H1 (cell line): Measurements from ENCODE around the gene SEMA5B. TPM values are rescaled to one million over a fixed set of nuclear protein-coding genes. Genes with fewer than 3 reads are reported as not detected.

ENCODE experiments used
- CTCF ChIA-PET: fragments of 300-600 bp; sonication (Branson Sonifier 250); formaldehyde crosslinking; loops from one replicate; lab custom pipeline; 2021; ENCODE audit not compliant: partially characterized antibody; lab: Charles Lee
- POLR2A ChIA-PET: fragments of 300-600 bp; sonication (Branson Sonifier 250); formaldehyde crosslinking; loops from one replicate; lab custom pipeline; 2021; ENCODE audit warnings: inconsistent platforms; ENCODE audit not compliant: partially characterized antibody; lab: Charles Lee
- DNase-seq, 2 experiments: peaks; one replicate each; pipeline versions ENCODE4 v3.0.0 to v3.0.0-alpha.2; 2010 to 2022; ENCODE audit warnings: low spot score in 2 of 2, low read depth in 1 of 2, mixed read lengths in 1 of 2
- FAIRE-seq: peaks from 2 replicates; lab custom pipeline; 2011; peaks lifted over from hg19 to GRCh38; lab: Jason Lieb, UNC
- H2AFZ ChIP-seq: 2 replicates; pipeline ENCODE4 v1.8.1; 2012; ENCODE audit warnings: low read length, inconsistent platforms
- H2AK5ac ChIP-seq: 2 replicates; pipeline ENCODE4 v1.6.1; 2013; ENCODE audit warnings: low read depth, low read length
- H2BK120ac ChIP-seq: replicated peaks from 2 replicates; pipeline ENCODE3; 2013; ENCODE audit warnings: low read depth, low read length, inconsistent platforms
- H2BK12ac ChIP-seq: 2 replicates; pipeline ENCODE4 v1.6.1; 2013; ENCODE audit warnings: low read depth, low read length
- H2BK15ac ChIP-seq: 2 replicates; pipeline ENCODE4 v1.6.1; 2013; ENCODE audit warnings: low read length
- H2BK20ac ChIP-seq: 2 replicates; pipeline ENCODE4 v1.6.1; 2013; ENCODE audit warnings: low read length
- H2BK5ac ChIP-seq: 2 replicates; pipeline ENCODE4 v1.6.1; 2013; ENCODE audit warnings: low read depth, low read length
- H3K14ac ChIP-seq: 2 replicates; pipeline ENCODE4 v1.6.1; 2013; ENCODE audit warnings: inconsistent platforms; ENCODE audit not compliant: insufficient read length
- H3K18ac ChIP-seq: 2 replicates; pipeline ENCODE4 v1.6.1; 2013; ENCODE audit warnings: low read length; ENCODE audit errors: extremely low read depth
- H3K23ac ChIP-seq: 2 replicates; pipeline ENCODE4 v1.6.1; 2013; ENCODE audit warnings: inconsistent platforms; ENCODE audit not compliant: insufficient read length
- H3K23me2 ChIP-seq: 2 replicates; pipeline ENCODE4 v1.6.1; 2013; ENCODE audit warnings: low read depth, low read length
- H3K27ac ChIP-seq: 2 replicates; pipeline ENCODE4 v1.6.1; 2011; ENCODE audit warnings: low read depth, low read length, inconsistent platforms
- H3K27me3 ChIP-seq, 4 experiments: replicated peaks in 1 of 4; 1 replicate in 1 of 4; 2 replicates in 3 of 4; pipeline versions ENCODE4 v1.6.1 to v1.8.1; 2011 to 2013; ENCODE audit warnings: low read length in 3 of 4, mild to moderate bottlenecking in 3 of 4, inconsistent platforms in 2 of 4, mixed read lengths in 2 of 4, moderate library complexity in 1 of 4; ENCODE audit not compliant: control insufficient read depth in 3 of 4, insufficient read depth in 3 of 4; ENCODE audit errors: extremely low read depth in 1 of 4
- H3K36me3 ChIP-seq, 4 experiments: 2 replicates each; pipeline versions ENCODE4 v1.6.1 to v1.8.1; 2011 to 2013; ENCODE audit warnings: mild to moderate bottlenecking in 4 of 4, low read length in 3 of 4, moderate library complexity in 2 of 4, control low read depth in 1 of 4, inconsistent platforms in 1 of 4; ENCODE audit not compliant: insufficient read depth in 4 of 4, control insufficient read depth in 2 of 4
- H3K4ac ChIP-seq: replicated peaks from 2 replicates; pipeline ENCODE3; 2013; ENCODE audit warnings: low read length, low read depth, mixed read lengths, inconsistent platforms; ENCODE audit not compliant: insufficient read length
- H3K4me1 ChIP-seq, 4 experiments: replicated peaks in 1 of 4; 1 replicate in 1 of 4; 2 replicates in 3 of 4; pipeline versions ENCODE4 v1.6.1 to v1.8.1; 2011 to 2013; ENCODE audit warnings: low read length in 3 of 4, inconsistent platforms in 2 of 4, mixed read lengths in 1 of 4; ENCODE audit not compliant: insufficient read depth in 4 of 4, control insufficient read depth in 3 of 4
- H3K4me2 ChIP-seq, 2 experiments: 2 replicates each; pipeline versions ENCODE4 v1.6.1 to v1.8.1; 2011 to 2013; ENCODE audit warnings: low read depth in 2 of 2, low read length in 2 of 2, control low read depth in 1 of 2, inconsistent platforms in 1 of 2, mild to moderate bottlenecking in 1 of 2; ENCODE audit not compliant: insufficient read depth in 1 of 2
- H3K4me3 ChIP-seq, 4 experiments: fragments of 200-600, 300-600 bp in 1 of 4; sonication (generic), shearing (Covaris generic), sonication (Bioruptor Twin) in 1 of 4; 2 replicates each; pipeline versions ENCODE4 v1.5.1 to v1.8.1; 2011 to 2016; ENCODE audit warnings: low read length in 4 of 4, low read depth in 3 of 4, control low read depth in 2 of 4, inconsistent platforms in 2 of 4, mild to moderate bottlenecking in 2 of 4, mixed read lengths in 1 of 4, moderate library complexity in 1 of 4; ENCODE audit not compliant: insufficient read depth in 2 of 4; ENCODE audit errors: extremely low read depth in 1 of 4
- H3K56ac ChIP-seq: replicated peaks from 2 replicates; pipeline ENCODE3; 2013; ENCODE audit warnings: low read depth, mild to moderate bottlenecking, mixed read lengths, low read length, inconsistent platforms; ENCODE audit not compliant: insufficient read length
- H3K79me1 ChIP-seq: 2 replicates; pipeline ENCODE4 v1.6.1; 2013; ENCODE audit warnings: low read depth, low read length, control low read depth
- H3K79me2 ChIP-seq, 2 experiments: 2 replicates each; pipeline versions ENCODE4 v1.6.1 to v1.8.1; 2012 to 2013; ENCODE audit warnings: low read length in 2 of 2, mild to moderate bottlenecking in 2 of 2, inconsistent platforms in 1 of 2; ENCODE audit not compliant: insufficient read depth in 2 of 2, control insufficient read depth in 1 of 2
- H3K9ac ChIP-seq, 4 experiments: replicated peaks in 1 of 4; 1 replicate in 1 of 4; 2 replicates in 3 of 4; pipeline versions ENCODE4 v1.6.1 to v1.8.1; 2011 to 2013; ENCODE audit warnings: low read depth in 3 of 4, low read length in 3 of 4, control low read depth in 2 of 4, mild to moderate bottlenecking in 2 of 4, moderate library complexity in 2 of 4, inconsistent platforms in 1 of 4; ENCODE audit errors: extremely low read depth in 1 of 4
- H3K9me3 ChIP-seq, 2 experiments: 2 replicates each; pipeline versions ENCODE4 v1.6.1 to v1.8.1; 2012 to 2013; ENCODE audit warnings: mild to moderate bottlenecking in 2 of 2, moderate library complexity in 2 of 2, control low read depth in 1 of 2, inconsistent platforms in 1 of 2, low read depth in 1 of 2, low read length in 1 of 2, mixed read lengths in 1 of 2; ENCODE audit not compliant: insufficient read depth in 2 of 2
- H4K20me1 ChIP-seq, 2 experiments: replicated peaks in 1 of 2; 2 replicates each; pipeline versions ENCODE3 to v1.8.1; 2011 to 2013; ENCODE audit warnings: inconsistent platforms in 2 of 2, low read length in 2 of 2, mild to moderate bottlenecking in 1 of 2; ENCODE audit not compliant: insufficient read depth in 2 of 2, control insufficient read depth in 1 of 2
- H4K5ac ChIP-seq: 2 replicates; pipeline ENCODE4 v1.6.1; 2013; ENCODE audit warnings: low read length, low read depth, mixed read lengths, inconsistent platforms; ENCODE audit not compliant: insufficient read length
- H4K8ac ChIP-seq: 2 replicates; pipeline ENCODE4 v1.8.0; 2013; ENCODE audit warnings: mild to moderate bottlenecking, moderate library complexity, low read length, inconsistent platforms; ENCODE audit not compliant: insufficient read depth; ENCODE audit errors: extremely low read depth
- H4K91ac ChIP-seq: replicated peaks from 2 replicates; pipeline ENCODE3; 2013; ENCODE audit warnings: low read length, mixed read lengths, inconsistent platforms; ENCODE audit not compliant: insufficient read length
- CREB1 ChIP-seq: IDR thresholded peaks from 2 replicates; pipeline ENCODE4 v1.6.1; 2012; ENCODE audit warnings: inconsistent platforms
- EP300 ChIP-seq, 2 experiments: IDR thresholded peaks; 1 replicate in 1 of 2; 2 replicates in 1 of 2; pipeline ENCODE4 v1.6.1; 2011 to 2012; ENCODE audit warnings: low read depth in 2 of 2, low read length in 2 of 2, mild to moderate bottlenecking in 2 of 2, borderline replicate concordance in 1 of 2, inconsistent platforms in 1 of 2, moderate library complexity in 1 of 2
- RBBP5 ChIP-seq: IDR thresholded peaks from 2 replicates; pipeline ENCODE4 v1.7.1; 2012; ENCODE audit warnings: low read depth, mild to moderate bottlenecking, inconsistent platforms, low read length, moderate library complexity, borderline replicate concordance
- SP4 ChIP-seq: IDR thresholded peaks from 2 replicates; pipeline ENCODE4 v1.6.1; 2012; ENCODE audit warnings: low read length, inconsistent platforms
- TAF1 ChIP-seq: IDR thresholded peaks from 2 replicates; pipeline ENCODE4 v1.6.1; 2011; ENCODE audit warnings: mild to moderate bottlenecking, low read depth, low read length
- WGBS, 2 experiments: shearing (Covaris generic) in 1 of 2; methylation state at CpG; one replicate each; pipeline versions ENCODE4 v1.1.6 to v1.1.7; 2013 to 2015; ENCODE audit warnings: low lambda C conversion rate in 2 of 2, mixed read lengths in 2 of 2, inconsistent platforms in 1 of 2, low coverage in 1 of 2, missing lambda C conversion rate in 1 of 2; ENCODE audit not compliant: insufficient replicate concordance in 2 of 2, insufficient coverage in 1 of 2, insufficient read length in 1 of 2; ENCODE audit errors: extremely low coverage in 1 of 2, missing lambda C conversion rate in 1 of 2; 5-methylcytosine and 5-hydroxymethylcytosine counted together
- polyA plus RNA-seq, 7 experiments: library from polyadenylated mRNA; depleted of rRNA in 3 of 7; stranded (reverse) in 5 of 7; unstranded in 2 of 7; fragments of >200 nt in 5 of 7; fragments of 200-250 nt in 2 of 7; gene quantifications; 1 replicate in 5 of 7; 2 replicates in 1 of 7; 4 replicates in 1 of 7; pipeline versions ENCODE4 v1.2.1 to v1.2.3, GENCODE V29; 2011 to 2013; ENCODE audit warnings: missing spikeins in 2 of 7, mixed read lengths in 2 of 7
- total RNA-seq: library from RNA; stranded (reverse); fragmentation: NEBNext Ultra II Directional; extraction: Animal tissue kit (Norgen Biotek cat#: 25700); gene quantifications from 2 replicates; pipeline ENCODE4 v1.2.1, GENCODE V29; 2021

Gene SEMA5B
- total and polyA plus RNA-seq, 2 of the 8 experiments (the other 6 are each of a cell fraction or from before 2014, with no cell fraction given), result 13.1 to 22.4 TPM

DNA sequence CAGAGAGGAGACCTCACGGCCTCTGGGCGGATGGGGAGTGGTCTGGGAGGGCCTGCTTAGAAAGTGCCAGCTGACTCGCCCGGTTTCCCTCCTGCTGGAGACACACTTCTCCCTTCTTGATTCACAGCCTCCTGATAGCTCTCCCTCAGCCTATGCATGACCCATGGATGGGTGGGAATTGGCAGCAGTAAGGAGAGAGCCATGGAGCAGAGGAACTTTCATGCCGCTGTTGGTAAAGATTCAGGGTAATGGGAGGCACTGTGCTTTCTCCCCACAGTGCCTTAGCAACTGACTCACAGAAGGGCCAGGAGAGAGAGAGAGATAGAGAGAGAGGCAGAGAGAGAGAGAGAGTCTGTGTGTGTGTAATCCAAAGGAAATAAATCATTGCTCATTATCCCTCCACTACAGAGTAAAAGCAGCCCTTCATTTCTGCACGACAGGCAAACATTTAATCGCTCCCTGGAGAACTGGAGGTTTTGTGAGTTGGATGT is 82.8 kb downstream of the SEMA5B start:
- no peaks in the 10 kb centered on the region for H3K9me3 ChIP-seq
- H3K79me1 ChIP-seq, result no peaks in the 10 kb centered on the region
- H2BK5ac ChIP-seq, result no peak overlapping the region
- H4K8ac ChIP-seq, result no peak overlapping the region
- ChIA-PET CTCF (interaction anchor here (0.7 to 6.3 kb wide), 9 partner anchors 9 to 186 kb away, joined by 3 to 151 read pairs (median 28); partner anchors contain the start of genes PDIA5 and SEMA5B), POLR2A (no interaction called here)
- no peak overlapping the region for H3K9ac ChIP-seq
- H2AFZ ChIP-seq, result no peak overlapping the region
- H3K36me3 ChIP-seq, result no peaks in the 10 kb centered on the region
- no peak overlapping the region for H3K4ac ChIP-seq
- no peak overlapping the region for H4K5ac ChIP-seq
- no peaks in the 10 kb centered on the region for H3K79me2 ChIP-seq
- H2BK20ac ChIP-seq, result no peak overlapping the region
- no peak overlapping the region for H3K23ac ChIP-seq
- H2AK5ac ChIP-seq, result no peak overlapping the region
- H3K14ac ChIP-seq, result no peak overlapping the region
- FAIRE-seq (no peak), DNase-seq (no peak)
- no peak overlapping the region for H3K27ac ChIP-seq
- no peak overlapping the region for H2BK12ac ChIP-seq
- no peak overlapping the region for H2BK15ac ChIP-seq
- H4K20me1 ChIP-seq, result peaks cover 0 to 6% of the 10 kb centered on the region in 2 experiments
- H3K18ac ChIP-seq, result no peak overlapping the region
- peaks cover 2 to 21% (median 4%) of the 10 kb centered on the region in 4 experiments; a peak in 6 of 7 replicates for H3K4me1 ChIP-seq
- WGBS, 2 experiments, result 89% methylated on average over 7 of the region's 7 CpGs; no CpG with 5 or more reads in 1 of the 2 experiments
- H3K23me2 ChIP-seq, result no peaks in the 10 kb centered on the region
- no peak overlapping the region for H2BK120ac ChIP-seq
- no peak overlapping the region for H4K91ac ChIP-seq
- H3K27me3 ChIP-seq, result no peaks in the 10 kb centered on the region; a peak in 3 of 7 replicates
- no peak overlapping the region for H3K4me3 ChIP-seq
- no peak overlapping the region for H3K56ac ChIP-seq
- H3K4me2 ChIP-seq, result no peak overlapping the region
- TF ChIP-seq TAF1 (no peak), CREB1 (no peak), EP300 (IDR thresholded peaks at IDR 0.05; ENCODE audit: borderline replicate concordance in 1 of 2, low read depth in 2 of 2, low read length in 2 of 2) (no peak), SP4 (no peak), RBBP5 (no peak)
